ENCODE measurements around the gene KIF13A. TPM values are rescaled to one million over a fixed set of nuclear protein-coding genes. Genes with fewer than 3 reads are reported as not detected.

KIF13A gene
- total and polyA plus RNA-seq, 9 of the 15 experiments (the other 6 are each of a cell fraction or from before 2014, with no cell fraction given): 3.6 to 44.3 (median 29.7) TPM

DNA sequence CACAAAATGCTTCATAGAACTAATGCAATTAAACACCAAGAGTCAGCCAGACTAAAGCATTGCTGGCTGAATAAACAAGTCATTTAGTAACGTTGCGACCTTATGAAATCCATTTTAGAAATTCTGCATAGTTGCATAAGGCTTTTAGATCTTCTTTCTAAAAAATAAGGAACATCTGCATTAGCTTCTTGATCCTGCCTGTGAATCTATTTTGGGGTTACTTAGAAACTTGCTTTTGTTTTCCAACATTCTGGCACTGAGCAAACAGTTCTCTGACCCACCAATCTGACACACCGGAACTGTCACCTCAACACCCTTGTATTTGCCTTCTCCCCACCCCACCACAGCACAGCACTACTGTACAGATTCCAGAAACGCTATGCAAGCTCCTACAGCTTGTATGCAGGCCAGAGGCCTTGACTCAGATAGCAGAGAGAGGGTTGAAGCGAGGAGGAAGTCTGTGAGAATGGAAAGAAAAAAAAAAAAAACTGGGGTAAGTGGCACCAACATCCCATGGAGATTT lies 55.0 kb downstream of the KIF13A start (continued):
- TF ChIP-seq KLF13 (tag; IDR thresholded peaks at IDR 0.05; ENCODE audit: borderline replicate concordance, low read depth) (no peak), ELF1 (tag; IDR thresholded peaks at IDR 0.05) (no peak), CBFB (CRISPR knock-in tag; IDR thresholded peaks at IDR 0.05) (no peak), RAD21 (CRISPR knock-in tag; conservative IDR thresholded peaks at IDR 0.05 in 1 of 2, IDR thresholded peaks at IDR 0.05 in 1 of 2) (peak in 1 of 2 experiments; percentile 45; a peak in 2 of 4 replicates), ZNF77 (CRISPR knock-in tag; IDR thresholded peaks at IDR 0.05) (no peak), NFE2L1 (tag; IDR thresholded peaks at IDR 0.05; ENCODE audit: borderline replicate concordance, low read depth) (no peak), ZNF586 (CRISPR knock-in tag; conservative IDR thresholded peaks at IDR 0.05) (no peak), ARID1B (IDR thresholded peaks at IDR 0.05) (peak; percentile 76), BRD4 (IDR thresholded peaks at IDR 0.05) (no peak), ZNF764 (CRISPR knock-in tag; IDR thresholded peaks at IDR 0.05; ENCODE audit: low read depth) (no peak)
- TF ChIP-seq, protein P1, sequence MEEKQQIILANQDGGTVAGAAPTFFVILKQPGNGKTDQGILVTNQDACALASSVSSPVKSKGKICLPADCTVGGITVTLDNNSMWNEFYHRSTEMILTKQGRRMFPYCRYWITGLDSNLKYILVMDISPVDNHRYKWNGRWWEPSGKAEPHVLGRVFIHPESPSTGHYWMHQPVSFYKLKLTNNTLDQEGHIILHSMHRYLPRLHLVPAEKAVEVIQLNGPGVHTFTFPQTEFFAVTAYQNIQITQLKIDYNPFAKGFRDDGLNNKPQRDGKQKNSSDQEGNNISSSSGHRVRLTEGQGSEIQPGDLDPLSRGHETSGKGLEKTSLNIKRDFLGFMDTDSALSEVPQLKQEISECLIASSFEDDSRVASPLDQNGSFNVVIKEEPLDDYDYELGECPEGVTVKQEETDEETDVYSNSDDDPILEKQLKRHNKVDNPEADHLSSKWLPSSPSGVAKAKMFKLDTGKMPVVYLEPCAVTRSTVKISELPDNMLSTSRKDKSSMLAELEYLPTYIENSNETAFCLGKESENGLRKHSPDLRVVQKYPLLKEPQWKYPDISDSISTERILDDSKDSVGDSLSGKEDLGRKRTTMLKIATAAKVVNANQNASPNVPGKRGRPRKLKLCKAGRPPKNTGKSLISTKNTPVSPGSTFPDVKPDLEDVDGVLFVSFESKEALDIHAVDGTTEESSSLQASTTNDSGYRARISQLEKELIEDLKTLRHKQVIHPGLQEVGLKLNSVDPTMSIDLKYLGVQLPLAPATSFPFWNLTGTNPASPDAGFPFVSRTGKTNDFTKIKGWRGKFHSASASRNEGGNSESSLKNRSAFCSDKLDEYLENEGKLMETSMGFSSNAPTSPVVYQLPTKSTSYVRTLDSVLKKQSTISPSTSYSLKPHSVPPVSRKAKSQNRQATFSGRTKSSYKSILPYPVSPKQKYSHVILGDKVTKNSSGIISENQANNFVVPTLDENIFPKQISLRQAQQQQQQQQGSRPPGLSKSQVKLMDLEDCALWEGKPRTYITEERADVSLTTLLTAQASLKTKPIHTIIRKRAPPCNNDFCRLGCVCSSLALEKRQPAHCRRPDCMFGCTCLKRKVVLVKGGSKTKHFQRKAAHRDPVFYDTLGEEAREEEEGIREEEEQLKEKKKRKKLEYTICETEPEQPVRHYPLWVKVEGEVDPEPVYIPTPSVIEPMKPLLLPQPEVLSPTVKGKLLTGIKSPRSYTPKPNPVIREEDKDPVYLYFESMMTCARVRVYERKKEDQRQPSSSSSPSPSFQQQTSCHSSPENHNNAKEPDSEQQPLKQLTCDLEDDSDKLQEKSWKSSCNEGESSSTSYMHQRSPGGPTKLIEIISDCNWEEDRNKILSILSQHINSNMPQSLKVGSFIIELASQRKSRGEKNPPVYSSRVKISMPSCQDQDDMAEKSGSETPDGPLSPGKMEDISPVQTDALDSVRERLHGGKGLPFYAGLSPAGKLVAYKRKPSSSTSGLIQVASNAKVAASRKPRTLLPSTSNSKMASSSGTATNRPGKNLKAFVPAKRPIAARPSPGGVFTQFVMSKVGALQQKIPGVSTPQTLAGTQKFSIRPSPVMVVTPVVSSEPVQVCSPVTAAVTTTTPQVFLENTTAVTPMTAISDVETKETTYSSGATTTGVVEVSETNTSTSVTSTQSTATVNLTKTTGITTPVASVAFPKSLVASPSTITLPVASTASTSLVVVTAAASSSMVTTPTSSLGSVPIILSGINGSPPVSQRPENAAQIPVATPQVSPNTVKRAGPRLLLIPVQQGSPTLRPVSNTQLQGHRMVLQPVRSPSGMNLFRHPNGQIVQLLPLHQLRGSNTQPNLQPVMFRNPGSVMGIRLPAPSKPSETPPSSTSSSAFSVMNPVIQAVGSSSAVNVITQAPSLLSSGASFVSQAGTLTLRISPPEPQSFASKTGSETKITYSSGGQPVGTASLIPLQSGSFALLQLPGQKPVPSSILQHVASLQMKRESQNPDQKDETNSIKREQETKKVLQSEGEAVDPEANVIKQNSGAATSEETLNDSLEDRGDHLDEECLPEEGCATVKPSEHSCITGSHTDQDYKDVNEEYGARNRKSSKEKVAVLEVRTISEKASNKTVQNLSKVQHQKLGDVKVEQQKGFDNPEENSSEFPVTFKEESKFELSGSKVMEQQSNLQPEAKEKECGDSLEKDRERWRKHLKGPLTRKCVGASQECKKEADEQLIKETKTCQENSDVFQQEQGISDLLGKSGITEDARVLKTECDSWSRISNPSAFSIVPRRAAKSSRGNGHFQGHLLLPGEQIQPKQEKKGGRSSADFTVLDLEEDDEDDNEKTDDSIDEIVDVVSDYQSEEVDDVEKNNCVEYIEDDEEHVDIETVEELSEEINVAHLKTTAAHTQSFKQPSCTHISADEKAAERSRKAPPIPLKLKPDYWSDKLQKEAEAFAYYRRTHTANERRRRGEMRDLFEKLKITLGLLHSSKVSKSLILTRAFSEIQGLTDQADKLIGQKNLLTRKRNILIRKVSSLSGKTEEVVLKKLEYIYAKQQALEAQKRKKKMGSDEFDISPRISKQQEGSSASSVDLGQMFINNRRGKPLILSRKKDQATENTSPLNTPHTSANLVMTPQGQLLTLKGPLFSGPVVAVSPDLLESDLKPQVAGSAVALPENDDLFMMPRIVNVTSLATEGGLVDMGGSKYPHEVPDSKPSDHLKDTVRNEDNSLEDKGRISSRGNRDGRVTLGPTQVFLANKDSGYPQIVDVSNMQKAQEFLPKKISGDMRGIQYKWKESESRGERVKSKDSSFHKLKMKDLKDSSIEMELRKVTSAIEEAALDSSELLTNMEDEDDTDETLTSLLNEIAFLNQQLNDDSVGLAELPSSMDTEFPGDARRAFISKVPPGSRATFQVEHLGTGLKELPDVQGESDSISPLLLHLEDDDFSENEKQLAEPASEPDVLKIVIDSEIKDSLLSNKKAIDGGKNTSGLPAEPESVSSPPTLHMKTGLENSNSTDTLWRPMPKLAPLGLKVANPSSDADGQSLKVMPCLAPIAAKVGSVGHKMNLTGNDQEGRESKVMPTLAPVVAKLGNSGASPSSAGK (IDR thresholded peaks at IDR 0.05): no peak
- TF ChIP-seq, protein P2, sequence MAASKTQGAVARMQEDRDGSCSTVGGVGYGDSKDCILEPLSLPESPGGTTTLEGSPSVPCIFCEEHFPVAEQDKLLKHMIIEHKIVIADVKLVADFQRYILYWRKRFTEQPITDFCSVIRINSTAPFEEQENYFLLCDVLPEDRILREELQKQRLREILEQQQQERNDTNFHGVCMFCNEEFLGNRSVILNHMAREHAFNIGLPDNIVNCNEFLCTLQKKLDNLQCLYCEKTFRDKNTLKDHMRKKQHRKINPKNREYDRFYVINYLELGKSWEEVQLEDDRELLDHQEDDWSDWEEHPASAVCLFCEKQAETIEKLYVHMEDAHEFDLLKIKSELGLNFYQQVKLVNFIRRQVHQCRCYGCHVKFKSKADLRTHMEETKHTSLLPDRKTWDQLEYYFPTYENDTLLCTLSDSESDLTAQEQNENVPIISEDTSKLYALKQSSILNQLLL (CRISPR knock-in tag; IDR thresholded peaks at IDR 0.05; ENCODE audit: borderline replicate concordance): no peak
- TF ChIP-seq, protein P3, sequence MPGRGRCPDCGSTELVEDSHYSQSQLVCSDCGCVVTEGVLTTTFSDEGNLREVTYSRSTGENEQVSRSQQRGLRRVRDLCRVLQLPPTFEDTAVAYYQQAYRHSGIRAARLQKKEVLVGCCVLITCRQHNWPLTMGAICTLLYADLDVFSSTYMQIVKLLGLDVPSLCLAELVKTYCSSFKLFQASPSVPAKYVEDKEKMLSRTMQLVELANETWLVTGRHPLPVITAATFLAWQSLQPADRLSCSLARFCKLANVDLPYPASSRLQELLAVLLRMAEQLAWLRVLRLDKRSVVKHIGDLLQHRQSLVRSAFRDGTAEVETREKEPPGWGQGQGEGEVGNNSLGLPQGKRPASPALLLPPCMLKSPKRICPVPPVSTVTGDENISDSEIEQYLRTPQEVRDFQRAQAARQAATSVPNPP (IDR thresholded peaks at IDR 0.05; ENCODE audit: borderline replicate concordance, insufficient read depth, insufficient read length): no peak
